IPS-18a (cell line): ENCODE results near the gene HSPB9.

Source experiments
- H3K27ac ChIP-seq: one replicate; pipeline ENCODE4 v1.5.1; 2013; ENCODE audit warnings: low read length
- H3K27me3 ChIP-seq: one replicate; pipeline ENCODE4 v1.6.1; 2013; ENCODE audit warnings: mild to moderate bottlenecking, low read length; ENCODE audit not compliant: control insufficient read depth, insufficient read depth
- H3K36me3 ChIP-seq: one replicate; pipeline ENCODE4 v1.6.1; 2013; ENCODE audit warnings: low read depth, low read length; ENCODE audit not compliant: control insufficient read depth
- H3K4me1 ChIP-seq: one replicate; pipeline ENCODE4 v1.6.1; 2013; ENCODE audit warnings: low read depth, low read length; ENCODE audit not compliant: control insufficient read depth
- H3K4me3 ChIP-seq: one replicate; pipeline ENCODE4 v1.5.1; 2013; ENCODE audit warnings: low read length
- H3K9ac ChIP-seq: one replicate; pipeline ENCODE4 v1.6.1; 2013; ENCODE audit warnings: mild to moderate bottlenecking, low read length, moderate library complexity
- H3K9me3 ChIP-seq: one replicate; pipeline ENCODE4 v1.6.1; 2013; ENCODE audit warnings: low read depth, low read length; ENCODE audit not compliant: control insufficient read depth

The HSPB9 gene

DNA sequence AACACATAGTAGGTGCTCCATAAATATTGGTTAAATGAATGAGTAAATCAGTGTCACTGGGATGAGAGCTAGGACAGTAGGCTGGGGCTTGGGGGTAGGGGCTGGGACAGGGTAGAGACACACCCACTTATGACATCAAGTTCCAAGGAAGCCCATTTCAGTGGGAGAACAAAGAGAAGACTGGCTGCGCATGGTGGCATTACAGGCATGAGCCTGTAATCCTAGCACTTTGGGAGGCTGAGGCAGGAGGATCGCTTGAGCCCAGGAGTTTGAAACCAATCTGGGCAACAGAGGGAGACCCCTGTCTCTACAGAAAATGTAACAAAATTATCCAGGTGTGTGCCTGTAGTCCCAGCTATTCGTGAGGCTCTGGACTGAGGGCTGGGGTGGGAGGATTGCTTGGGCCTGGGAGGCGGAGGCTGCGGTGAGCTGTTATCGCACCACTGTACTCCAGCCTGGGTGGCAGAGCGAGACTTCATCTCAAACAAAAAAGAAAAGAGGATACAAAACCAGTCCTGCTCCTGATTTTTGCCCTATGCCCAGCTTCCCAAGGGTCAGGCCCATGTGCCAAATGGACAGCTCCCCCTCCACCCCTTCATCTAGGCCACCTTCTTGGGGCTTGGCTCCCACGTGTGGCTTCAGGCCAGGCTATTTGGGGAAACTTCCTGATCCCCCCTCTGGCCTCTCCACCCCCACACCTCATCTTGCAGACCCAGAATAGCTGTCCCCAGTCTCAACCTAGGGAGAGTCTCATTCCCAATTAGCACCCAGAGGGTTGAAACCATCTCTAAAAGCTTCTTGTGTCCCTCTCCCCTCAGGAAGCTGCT, 31.4 kb upstream of the HSPB9 start:
- Histone ChIP-seq H3K27ac (no peak overlapping the region), H3K4me3 (no peak overlapping the region), H3K4me1 (no peaks in the 10 kb centered on the region), H3K27me3 (peaks cover under 1% of the 10 kb centered on the region), H3K9ac (no peak overlapping the region), H3K9me3 (no peaks in the 10 kb centered on the region), H3K36me3 (no peaks in the 10 kb centered on the region)

DNA sequence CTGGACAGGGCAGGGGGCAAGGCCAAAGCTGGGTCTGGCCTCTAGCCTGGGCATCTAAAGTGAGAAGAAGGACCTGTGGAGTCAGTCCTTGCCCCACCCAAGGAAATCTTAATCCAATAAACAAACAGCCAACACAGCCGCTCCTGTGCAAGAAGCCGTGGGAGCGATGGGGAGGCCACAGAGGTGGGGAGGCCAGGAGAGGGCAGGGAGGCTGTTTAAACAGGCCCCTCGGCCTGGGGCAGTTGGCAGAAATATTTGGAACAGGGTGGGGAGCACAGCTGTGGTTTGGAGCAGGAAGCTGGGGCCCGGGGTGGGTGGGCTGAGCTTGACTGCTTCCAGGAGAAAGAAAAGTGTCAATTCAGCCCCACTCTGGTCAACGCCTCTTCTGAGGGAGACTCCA, 29.7 kb upstream of the HSPB9 start:
- no peaks in the 10 kb centered on the region for H3K9me3 ChIP-seq
- H3K27ac ChIP-seq: no peak overlapping the region
- no peak overlapping the region for H3K4me3 ChIP-seq
- no peaks in the 10 kb centered on the region for H3K36me3 ChIP-seq
- H3K9ac ChIP-seq: no peak overlapping the region
- H3K27me3 ChIP-seq: peaks cover 18% of the 10 kb centered on the region
- H3K4me1 ChIP-seq: peaks cover 7% of the 10 kb centered on the region

DNA sequence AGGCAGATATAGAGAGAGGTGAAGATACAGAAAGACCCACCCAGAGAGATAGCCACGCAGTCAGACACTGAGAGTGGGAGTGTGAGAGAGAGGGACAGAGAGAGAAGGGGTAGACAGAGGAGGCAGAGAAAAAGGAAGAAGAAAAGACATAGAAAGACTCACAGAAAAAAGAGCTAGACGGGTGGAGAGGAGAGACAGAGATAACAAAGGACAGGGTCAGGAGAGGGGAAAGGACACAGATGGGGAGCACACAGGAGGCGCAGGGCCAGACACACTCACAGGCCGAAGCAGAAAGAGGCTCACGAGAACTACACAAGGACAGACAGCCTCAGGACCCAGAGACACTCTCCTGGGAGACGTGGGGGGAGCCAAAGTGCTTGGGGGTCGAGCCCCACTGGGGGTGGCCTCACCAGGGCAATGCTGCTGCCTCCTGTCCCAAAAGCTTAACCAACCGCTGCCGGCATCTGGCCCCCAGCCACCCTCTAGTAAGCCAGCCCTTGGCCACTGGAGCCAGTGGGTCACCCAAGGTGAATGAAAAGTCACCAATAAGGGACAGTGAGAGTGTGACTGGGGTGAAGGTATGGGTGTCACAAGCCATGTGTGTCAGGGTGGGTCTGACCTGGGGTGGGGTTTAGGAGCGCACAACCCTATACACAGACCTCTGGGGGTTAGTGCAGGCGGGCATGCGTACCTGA, 28.1 kb upstream of the HSPB9 start:
- Histone ChIP-seq H3K27ac (no peak overlapping the region), H3K4me1 (peaks cover 14% of the 10 kb centered on the region), H3K9ac (no peak overlapping the region), H3K9me3 (no peaks in the 10 kb centered on the region), H3K36me3 (no peaks in the 10 kb centered on the region), H3K27me3 (peaks cover 21% of the 10 kb centered on the region), H3K4me3 (no peak overlapping the region)

- Histone ChIP-seq H3K4me1 (peaks cover 14% of the 10 kb centered on the region), H3K36me3 (no peaks in the 10 kb centered on the region), H3K4me3 (no peak overlapping the region), H3K9ac (no peak overlapping the region), H3K9me3 (no peaks in the 10 kb centered on the region), H3K27me3 (peaks cover 21% of the 10 kb centered on the region), H3K27ac (no peak overlapping the region)
Measured at GRCh38 chr17:42096360-42097111, 26.1 kb upstream of the HSPB9 start.

DNA sequence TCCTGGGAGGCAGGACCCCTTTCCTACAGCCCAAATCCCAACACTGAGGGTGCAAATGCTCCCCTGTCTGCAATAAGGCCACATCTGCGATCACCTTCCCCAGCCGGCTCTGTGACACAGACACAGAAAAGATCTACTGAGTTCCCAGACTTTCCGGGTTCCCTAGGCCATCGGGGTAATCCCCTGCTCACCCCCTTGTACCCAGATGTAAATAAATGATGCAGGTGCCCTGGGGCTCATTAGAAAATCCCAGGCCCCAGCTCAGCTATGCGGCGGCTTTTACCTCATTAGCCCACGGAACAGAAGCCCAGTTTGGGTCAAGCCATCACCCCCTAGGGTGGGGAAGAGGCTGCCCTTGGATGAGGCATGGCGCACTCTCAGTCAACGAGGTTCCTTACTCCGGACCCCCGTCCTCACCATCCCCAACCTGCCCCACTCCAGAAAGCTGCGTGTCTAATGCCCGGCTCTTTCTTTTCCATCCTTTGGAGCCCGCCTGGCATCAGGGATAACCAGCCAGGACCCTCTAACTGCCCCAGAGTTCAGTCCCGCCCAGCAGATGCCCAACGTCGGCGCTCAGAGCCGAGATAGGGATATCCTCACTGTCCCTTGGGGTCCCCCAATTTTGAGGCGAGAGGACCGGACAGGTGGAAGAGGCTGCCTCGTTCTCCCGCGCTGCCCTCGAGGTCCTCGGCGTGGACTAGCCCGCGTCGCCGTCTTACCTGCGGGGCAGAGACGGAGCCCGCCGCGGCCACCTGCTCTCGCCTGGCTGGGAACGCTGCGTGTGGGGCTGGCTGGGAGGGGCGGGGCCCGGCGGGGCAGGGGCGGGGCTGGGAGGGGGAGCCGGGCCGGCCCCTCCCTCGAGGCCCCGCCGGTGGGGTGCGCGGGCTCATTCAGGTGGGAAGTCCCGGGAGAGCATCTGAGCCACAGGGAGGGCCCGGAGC, 24.6 kb upstream of the HSPB9 start, which contains the start of gene ZNF385C:
Gene ZNF385C, minus strand, starts transcription at position 783 of the 941 bp plus-strand sequence. CDS start 35,417 bp downstream, outside the sequence.
- Histone ChIP-seq H3K4me1 (peaks cover 14% of the 10 kb centered on the region), H3K27me3 (peaks cover 21% of the 10 kb centered on the region), H3K9me3 (no peaks in the 10 kb centered on the region), H3K36me3 (no peaks in the 10 kb centered on the region), H3K4me3 (peak within 1 kb of the TSS; percentile 61), H3K9ac (no peak within 1 kb of the TSS), H3K27ac (no peak within 1 kb of the TSS)

DNA sequence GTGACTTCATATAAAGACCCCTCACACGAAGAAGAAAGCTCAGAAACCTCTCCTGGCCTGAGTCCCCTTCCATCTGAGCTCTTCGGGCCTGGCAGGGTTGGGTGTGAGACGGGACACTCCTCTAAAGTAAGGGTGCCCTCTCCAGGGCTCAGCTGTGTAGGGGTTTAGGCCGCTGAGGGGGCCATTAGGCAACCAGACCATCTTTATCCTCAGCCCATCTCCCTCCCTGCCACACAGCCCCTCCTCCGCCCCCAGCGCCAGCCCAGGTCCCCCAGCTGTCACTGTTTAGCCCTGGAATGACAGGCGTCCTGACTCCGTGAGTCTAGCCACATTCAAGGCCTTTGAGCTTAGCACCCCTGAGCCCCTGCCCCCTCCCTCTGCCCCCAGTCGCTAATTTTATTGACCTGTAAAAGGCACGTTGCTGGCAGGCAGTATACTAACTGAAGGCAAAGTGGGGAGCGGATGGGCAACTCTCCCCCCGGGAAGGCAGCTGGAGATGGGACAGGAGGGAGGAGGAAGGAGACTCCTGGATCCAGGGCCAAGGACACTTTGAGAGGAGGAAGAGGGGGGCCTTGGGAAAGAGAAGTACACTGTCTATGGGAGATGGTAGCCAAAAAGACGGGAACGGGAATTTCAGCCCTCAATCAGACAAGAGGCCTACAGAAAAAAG, 23.7 kb upstream of the HSPB9 start:
- Histone ChIP-seq H3K27me3 (peaks cover 21% of the 10 kb centered on the region), H3K36me3 (no peaks in the 10 kb centered on the region), H3K9me3 (no peaks in the 10 kb centered on the region), H3K4me3 (peak overlapping the region; percentile 30), H3K9ac (no peak overlapping the region), H3K27ac (no peak overlapping the region), H3K4me1 (peaks cover 14% of the 10 kb centered on the region)

DNA sequence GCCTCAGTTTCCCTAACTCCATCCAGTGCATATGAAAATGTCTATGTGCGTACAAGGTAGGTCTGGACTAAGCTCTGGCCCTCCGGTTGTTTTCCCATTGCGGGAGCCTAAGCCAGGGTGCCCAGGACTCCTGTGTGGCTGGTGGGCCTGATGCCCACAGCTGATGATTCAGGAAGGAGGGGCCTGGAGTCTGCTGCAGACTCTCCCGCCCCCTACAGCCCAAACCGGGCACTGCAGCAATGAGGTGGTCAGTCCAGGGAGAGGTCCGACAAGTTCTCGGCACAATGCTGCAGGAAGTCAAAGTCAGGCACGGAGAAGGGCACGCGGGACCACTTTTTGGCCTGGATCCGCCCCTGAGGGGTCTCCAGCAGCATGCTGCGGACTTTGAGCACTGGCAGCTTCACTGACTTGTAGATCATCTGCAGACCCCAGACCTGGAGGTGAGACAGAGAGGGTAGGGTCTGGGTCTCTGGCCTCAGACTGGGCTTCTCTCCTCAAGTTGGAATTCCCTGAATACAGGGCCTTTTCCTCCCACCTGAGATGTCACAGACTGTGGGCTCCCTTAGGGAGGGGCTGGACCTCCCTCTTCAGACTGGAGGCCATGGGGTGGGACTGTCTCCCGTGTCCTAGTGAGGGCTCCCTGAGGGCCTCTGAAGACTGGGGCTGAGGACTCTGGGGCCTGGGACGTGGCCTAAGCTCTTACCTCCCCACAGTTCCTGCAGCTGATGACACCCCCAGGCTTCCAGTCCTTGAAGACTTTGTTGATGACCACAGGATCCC, 20.9 kb upstream of the HSPB9 start:
- no peak overlapping the region for H3K9ac ChIP-seq
- no peak overlapping the region for H3K27ac ChIP-seq
- H3K4me1 ChIP-seq: peaks cover 14% of the 10 kb centered on the region
- no peaks in the 10 kb centered on the region for H3K9me3 ChIP-seq
- no peaks in the 10 kb centered on the region for H3K36me3 ChIP-seq
- H3K4me3 ChIP-seq: no peak overlapping the region
- H3K27me3 ChIP-seq: peaks cover 15% of the 10 kb centered on the region

- H3K9ac ChIP-seq: no peak overlapping the region
- H3K9me3 ChIP-seq: no peaks in the 10 kb centered on the region
- no peaks in the 10 kb centered on the region for H3K36me3 ChIP-seq
- no peak overlapping the region for H3K27ac ChIP-seq
- H3K27me3 ChIP-seq: no peaks in the 10 kb centered on the region
- H3K4me3 ChIP-seq: no peak overlapping the region
- peaks cover 12% of the 10 kb centered on the region for H3K4me1 ChIP-seq
Measured at GRCh38 chr17:42103221-42103954, 19.2 kb upstream of the HSPB9 start.

DNA sequence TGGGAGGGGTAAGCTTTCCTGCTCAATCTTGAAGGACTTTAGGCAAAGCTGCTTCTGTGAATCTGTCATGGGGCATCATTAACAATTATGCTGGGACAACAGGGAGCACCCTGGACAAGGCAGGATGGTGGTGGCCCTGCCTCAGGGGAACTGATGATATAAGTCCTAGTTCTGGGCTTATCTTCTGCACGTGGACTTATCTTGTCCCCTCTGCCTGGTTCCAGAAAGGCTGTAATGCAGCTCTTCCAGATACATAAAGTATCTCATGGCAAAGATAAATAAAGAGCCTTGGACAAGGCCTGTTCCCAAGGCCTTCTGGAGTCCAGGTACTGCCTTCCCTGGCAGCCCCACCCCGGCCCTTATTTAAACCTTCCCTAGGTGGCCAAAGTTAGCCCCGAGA, 18.3 kb upstream of the HSPB9 start:
- H3K9me3 ChIP-seq: no peaks in the 10 kb centered on the region
- H3K4me1 ChIP-seq: peaks cover 6% of the 10 kb centered on the region
- no peak overlapping the region for H3K27ac ChIP-seq
- H3K4me3 ChIP-seq: no peak overlapping the region
- H3K9ac ChIP-seq: no peak overlapping the region
- no peaks in the 10 kb centered on the region for H3K36me3 ChIP-seq
- H3K27me3 ChIP-seq: no peaks in the 10 kb centered on the region
